Osteocyte (in vitro differentiated cells): ENCODE data around the gene TTI1. TPM values are rescaled to one million over a fixed set of nuclear protein-coding genes. Genes with fewer than 3 reads are reported as not detected.

Experiments used
- DNase-seq: peaks from one replicate; pipeline ENCODE4 v3.0.0; 2021; ENCODE audit warnings: mixed read lengths; ENCODE audit not compliant: unreplicated experiment; ENCODE audit errors: extremely low spot score
- H3K27ac Mint-ChIP-seq: one replicate; pipeline ENCODE4 v1.8.0; 2021; ENCODE audit warnings: mild to moderate bottlenecking, mixed read lengths; ENCODE audit not compliant: unreplicated experiment
- H3K27me3 Mint-ChIP-seq: one replicate; pipeline ENCODE4 v1.8.0; 2021; ENCODE audit warnings: mixed read lengths; ENCODE audit not compliant: unreplicated experiment
- H3K36me3 Mint-ChIP-seq: one replicate; pipeline ENCODE4 v1.8.0; 2021; ENCODE audit warnings: mixed read lengths; ENCODE audit not compliant: unreplicated experiment
- H3K4me1 Mint-ChIP-seq: one replicate; pipeline ENCODE4 v1.8.0; 2021; ENCODE audit warnings: mixed read lengths; ENCODE audit not compliant: unreplicated experiment
- H3K4me3 Mint-ChIP-seq: one replicate; pipeline ENCODE4 v1.8.0; 2021; ENCODE audit warnings: mild to moderate bottlenecking, moderate library complexity, mixed read lengths; ENCODE audit not compliant: unreplicated experiment
- H3K9me3 Mint-ChIP-seq: one replicate; pipeline ENCODE4 v1.8.0; 2021; ENCODE audit warnings: mixed read lengths; ENCODE audit not compliant: unreplicated experiment
- total RNA-seq: library from RNA; stranded (reverse); gene quantifications from 2 replicates; pipeline ENCODE4 v1.2.1, GENCODE V29; 2021
- TF ChIP-seq, protein P1 (sequence below): fragments of 200-600 bp; sonication (generic); IDR thresholded peaks from 2 replicates; pipeline ENCODE4 v1.5.0; 2021; ENCODE audit warnings: antibody characterized with exemption, mild to moderate bottlenecking, moderate library complexity

Gene TTI1
- total RNA-seq, 1 donor from 2014 or later: 16.2 TPM

DNA sequence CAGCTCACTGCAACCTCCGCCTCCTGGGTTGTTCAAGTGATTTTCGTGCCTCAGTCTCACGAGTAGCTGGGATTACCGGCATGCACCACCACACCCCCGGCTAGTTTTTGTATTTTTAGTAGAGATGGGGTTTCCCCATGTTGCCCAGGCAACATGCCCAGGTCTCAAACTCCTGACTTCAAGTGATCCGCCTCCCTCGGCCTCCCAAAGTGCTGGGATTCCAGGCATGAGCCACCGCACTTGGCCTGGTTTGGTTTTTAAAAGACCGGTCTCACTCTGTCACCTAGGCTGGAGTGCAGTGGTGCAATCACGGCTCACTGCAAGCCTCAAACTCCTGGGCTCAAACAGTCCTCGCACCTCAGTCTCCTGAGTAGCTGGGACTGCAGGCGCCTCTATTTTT, 90.2 kb downstream of the TTI1 start:
- Mint-ChIP-seq H3K9me3 (peaks cover 7% of the 10 kb centered on the region), H3K4me3 (no peak overlapping the region), H3K27me3 (peaks cover 6% of the 10 kb centered on the region), H3K36me3 (peaks cover 1% of the 10 kb centered on the region), H3K4me1 (no peaks in the 10 kb centered on the region), H3K27ac (no peak overlapping the region)
- DNase-seq: peak; percentile 75
- TF ChIP-seq, protein P1, sequence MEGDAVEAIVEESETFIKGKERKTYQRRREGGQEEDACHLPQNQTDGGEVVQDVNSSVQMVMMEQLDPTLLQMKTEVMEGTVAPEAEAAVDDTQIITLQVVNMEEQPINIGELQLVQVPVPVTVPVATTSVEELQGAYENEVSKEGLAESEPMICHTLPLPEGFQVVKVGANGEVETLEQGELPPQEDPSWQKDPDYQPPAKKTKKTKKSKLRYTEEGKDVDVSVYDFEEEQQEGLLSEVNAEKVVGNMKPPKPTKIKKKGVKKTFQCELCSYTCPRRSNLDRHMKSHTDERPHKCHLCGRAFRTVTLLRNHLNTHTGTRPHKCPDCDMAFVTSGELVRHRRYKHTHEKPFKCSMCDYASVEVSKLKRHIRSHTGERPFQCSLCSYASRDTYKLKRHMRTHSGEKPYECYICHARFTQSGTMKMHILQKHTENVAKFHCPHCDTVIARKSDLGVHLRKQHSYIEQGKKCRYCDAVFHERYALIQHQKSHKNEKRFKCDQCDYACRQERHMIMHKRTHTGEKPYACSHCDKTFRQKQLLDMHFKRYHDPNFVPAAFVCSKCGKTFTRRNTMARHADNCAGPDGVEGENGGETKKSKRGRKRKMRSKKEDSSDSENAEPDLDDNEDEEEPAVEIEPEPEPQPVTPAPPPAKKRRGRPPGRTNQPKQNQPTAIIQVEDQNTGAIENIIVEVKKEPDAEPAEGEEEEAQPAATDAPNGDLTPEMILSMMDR: no peak

- no peak overlapping the region for H3K27ac Mint-ChIP-seq
Observed at GRCh38 chr20:37941992-37942391, 91.3 kb downstream of the TTI1 start.

GRCh38 chr20:37941332-37941731, 91.9 kb downstream of the TTI1 start:
- Mint-ChIP-seq H3K4me1 (no peaks in the 10 kb centered on the region), H3K9me3 (no peaks in the 10 kb centered on the region), H3K27ac (no peak overlapping the region), H3K36me3 (peaks cover 1% of the 10 kb centered on the region), H3K4me3 (no peak overlapping the region), H3K27me3 (no peaks in the 10 kb centered on the region)
- DNase-seq: no peak
- TF ChIP-seq, protein P1: peak; percentile 13

More at GRCh38 chr20:37941992-37942391, 91.3 kb downstream of the TTI1 start:
- Mint-ChIP-seq H3K36me3 (peaks cover 1% of the 10 kb centered on the region), H3K9me3 (no peaks in the 10 kb centered on the region), H3K4me3 (no peak overlapping the region), H3K27me3 (peaks cover 3% of the 10 kb centered on the region), H3K4me1 (no peaks in the 10 kb centered on the region)
- TF ChIP-seq, protein P1: no peak
- no peak for DNase-seq

DNA sequence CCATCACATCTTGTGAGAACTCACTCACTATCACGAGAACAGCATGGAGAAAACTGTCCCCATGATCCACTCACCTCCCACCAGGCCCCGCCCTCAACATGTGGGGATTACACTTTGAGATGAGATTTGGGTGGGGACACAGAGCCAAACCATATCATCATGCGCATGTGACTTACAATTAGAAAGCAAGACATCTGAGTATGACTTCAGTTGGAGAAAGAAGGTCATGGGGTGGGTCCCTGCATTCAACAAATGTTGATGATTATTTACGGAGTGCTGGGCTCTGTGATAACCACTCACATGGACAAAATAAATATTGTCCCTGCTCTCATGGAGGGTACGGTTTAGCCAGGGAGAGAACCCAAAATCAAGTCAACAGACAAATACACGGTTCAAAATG, 92.4 kb downstream of the TTI1 start:
- no peak for DNase-seq
- TF ChIP-seq, protein P1: no peak
- Mint-ChIP-seq H3K27ac (no peak overlapping the region), H3K4me3 (no peak overlapping the region), H3K4me1 (no peaks in the 10 kb centered on the region), H3K27me3 (no peaks in the 10 kb centered on the region), H3K36me3 (peaks cover 1% of the 10 kb centered on the region), H3K9me3 (no peaks in the 10 kb centered on the region)

DNA sequence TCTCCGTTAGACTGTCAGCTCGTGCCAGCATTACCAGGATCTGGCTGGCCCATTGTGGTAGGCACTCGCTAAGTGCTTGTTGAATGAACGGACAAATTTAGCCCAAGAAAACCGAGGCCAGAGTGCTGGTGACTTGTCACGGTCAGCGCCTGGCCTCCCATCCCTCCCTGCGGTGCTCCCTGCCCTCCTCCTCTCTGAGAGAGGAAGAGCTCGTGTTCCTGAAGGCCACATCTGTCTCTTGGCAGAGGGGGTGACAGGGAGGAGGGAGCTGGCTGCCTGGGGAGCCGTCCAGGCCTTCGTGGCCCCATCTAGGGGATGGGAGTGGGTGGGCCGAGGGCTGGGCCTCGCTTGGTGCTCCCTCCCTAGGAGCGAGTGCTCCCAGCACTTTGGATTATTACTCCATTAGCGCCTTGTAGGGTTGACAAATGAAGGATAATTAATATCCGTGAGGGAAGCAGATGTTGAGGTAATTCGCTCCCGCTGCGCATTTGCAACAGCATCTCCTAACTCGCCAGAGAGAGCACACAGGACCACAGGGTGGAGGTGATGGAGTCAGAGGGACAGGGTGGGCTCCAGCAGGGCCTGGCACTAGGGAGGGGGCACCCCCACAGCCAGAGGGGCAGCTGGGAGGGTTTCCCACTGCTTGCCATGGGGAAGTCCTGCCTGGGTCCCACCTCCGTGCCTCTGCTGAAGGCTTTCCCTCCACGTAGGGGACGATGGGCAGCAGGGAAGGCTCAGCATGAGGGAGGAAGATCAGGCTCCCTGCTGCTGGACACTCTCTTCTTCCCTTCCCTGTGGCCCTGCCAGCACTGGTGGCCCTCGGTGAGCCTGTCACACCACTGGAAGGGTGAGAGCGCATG, 93.3 kb downstream of the TTI1 start:
- Mint-ChIP-seq H3K27ac (no peak overlapping the region), H3K27me3 (no peaks in the 10 kb centered on the region), H3K4me1 (no peaks in the 10 kb centered on the region), H3K4me3 (no peak overlapping the region), H3K9me3 (no peaks in the 10 kb centered on the region), H3K36me3 (peaks cover 1% of the 10 kb centered on the region)
- no peak for DNase-seq
- TF ChIP-seq, protein P1: no peak
